A673 (cell line): ENCODE results near the gene GALNT14. TPM values are rescaled to one million over a fixed set of nuclear protein-coding genes. Genes with fewer than 3 reads are reported as not detected.
"Not testable (repeated sequence)": the region's sequence is repeated elsewhere in the genome, so short reads cannot be mapped to it uniquely, and the experiment has no call there.

Source experiments
- BruUV-seq: library from RNA; stranded (reverse); fragments of 400-500 nt; replicated peaks from 2 replicates; lab custom pipeline; 2021; lab: Mats Ljungman, UMichigan
- CTCF ChIA-PET: fragments of 300-600 bp; sonication (Branson Sonifier 250); formaldehyde crosslinking; loops from one replicate; lab custom pipeline; 2022; ENCODE audit warnings: antibody characterized with exemption; lab: Charles Lee
- POLR2A ChIA-PET: fragments of 300-600 bp; sonication (Branson Sonifier 250); formaldehyde crosslinking; loops from one replicate; lab custom pipeline; 2022; ENCODE audit warnings: antibody characterized with exemption; ENCODE audit not compliant: low non-redundant PET; lab: Charles Lee
- DNase-seq: peaks from one replicate; pipeline ENCODE4 v3.0.0-alpha.2; 2015; ENCODE audit warnings: low spot score
- H3K27ac ChIP-seq: fragments of 200-600 bp; sonication (generic); 2 replicates; pipeline ENCODE4 v1.5.1; 2016; ENCODE audit warnings: mixed run types, low read depth, mild to moderate bottlenecking, mixed read lengths, antibody characterized with exemption, low read length; ENCODE audit not compliant: poor library complexity, severe bottlenecking
- H3K27me3 ChIP-seq: fragments of 200-600 bp; sonication (generic); replicated peaks from 2 replicates; pipeline ENCODE4 v1.6.1; 2017; ENCODE audit warnings: mixed run types, low read depth, mild to moderate bottlenecking, mixed read lengths, antibody characterized with exemption, low read length; ENCODE audit not compliant: insufficient read depth, poor library complexity
- H3K36me3 ChIP-seq: fragments of 200-600 bp; sonication (generic); 2 replicates; pipeline ENCODE4 v1.6.1; 2016; ENCODE audit warnings: mixed run types, mild to moderate bottlenecking, mixed read lengths, antibody characterized with exemption, low read length; ENCODE audit not compliant: insufficient read depth, poor library complexity, severe bottlenecking
- H3K4me1 ChIP-seq: fragments of 200-600 bp; sonication (generic); 2 replicates; pipeline ENCODE4 v1.6.1; 2017; ENCODE audit warnings: mixed run types, mild to moderate bottlenecking, mixed read lengths, antibody characterized with exemption, low read length; ENCODE audit not compliant: insufficient read depth, poor library complexity, severe bottlenecking
- H3K4me3 ChIP-seq: fragments of 200-600 bp; sonication (generic); 2 replicates; pipeline ENCODE4 v1.5.1; 2016; ENCODE audit warnings: low read depth, mixed run types, mild to moderate bottlenecking, mixed read lengths, low read length; ENCODE audit not compliant: poor library complexity, severe bottlenecking
- H3K9me3 ChIP-seq: fragments of 200-600 bp; sonication (generic); 2 replicates; pipeline ENCODE4 v1.6.1; 2016; ENCODE audit warnings: mixed run types, low read depth, mild to moderate bottlenecking, mixed read lengths, antibody characterized with exemption, low read length; ENCODE audit not compliant: poor library complexity, severe bottlenecking
- EZH2 ChIP-seq: fragments of 200-600 bp; sonication (generic); IDR thresholded peaks from 2 replicates; pipeline ENCODE4 v1.6.1; 2017; ENCODE audit warnings: borderline replicate concordance, low read depth, mild to moderate bottlenecking, mixed read lengths, antibody characterized with exemption, low read length; ENCODE audit not compliant: poor library complexity, severe bottlenecking
- intact Hi-C: fragments of 100-400 bp; cut with micrococcal nuclease; formaldehyde crosslinking; loops from one replicate; pipeline ENCODE4 v1.10.0; 2022; ENCODE audit not compliant: unreplicated experiment
- total RNA-seq: library from RNA; stranded (reverse); gene quantifications from 2 replicates; pipeline ENCODE4 v1.2.3, GENCODE V29; 2021
- TF ChIP-seq, protein P1 (sequence below): fragments of 300-800, 200-600 bp; sonication (generic); conservative IDR thresholded peaks from 2 replicates; pipeline ENCODE4 v1.5.1; 2017; ENCODE audit warnings: low read depth, mild to moderate bottlenecking, antibody characterized with exemption, low read length, moderate library complexity, mixed read lengths

GALNT14 gene
- total RNA-seq, 1 experiment from 2014 or later = 9.7 TPM

DNA sequence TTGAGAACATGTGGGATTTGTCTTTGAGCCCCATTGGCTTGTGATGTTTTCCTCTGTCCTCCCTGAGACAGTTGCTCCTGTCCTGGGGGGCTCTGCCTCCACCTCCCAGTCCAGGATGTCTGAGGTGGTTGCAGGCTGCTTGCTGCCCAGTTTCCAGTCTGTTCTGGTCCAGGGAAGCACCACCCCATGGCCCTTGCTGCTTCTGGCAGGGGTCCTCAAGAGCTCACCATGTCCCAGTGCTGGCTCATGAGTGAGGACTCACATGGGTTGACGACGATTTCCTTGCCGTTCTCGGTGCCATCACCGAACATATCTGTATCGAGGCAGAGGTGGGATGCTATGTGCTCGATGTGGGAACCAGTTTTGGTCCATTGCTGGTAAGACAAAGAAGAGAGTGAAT, 227.6 kb downstream of the GALNT14 start:
- intact Hi-C loops = no loop called here

DNA sequence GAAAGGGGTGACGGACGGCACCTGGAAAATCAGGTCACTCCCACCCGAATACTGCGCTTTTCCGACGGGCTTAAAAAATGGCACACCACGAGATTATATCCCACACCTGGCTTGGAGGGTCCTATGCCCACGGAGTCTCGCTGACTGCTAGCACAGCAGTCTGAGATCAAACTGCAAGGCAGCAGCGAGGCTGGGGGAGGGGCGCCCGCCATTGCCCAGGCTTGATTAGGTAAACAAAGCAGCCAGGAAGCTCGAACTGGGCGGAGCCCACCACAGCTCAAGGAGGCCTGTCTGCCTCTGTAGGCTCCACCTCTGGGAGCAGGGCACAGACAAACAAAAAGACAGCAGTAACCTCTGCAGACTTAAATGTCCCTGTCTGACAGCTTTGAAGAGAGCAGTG, 233.8 kb downstream of the GALNT14 start:
- H3K36me3 ChIP-seq, DNase-seq, BruUV-seq, H3K4me3 ChIP-seq, intact Hi-C loops, H3K27ac ChIP-seq, H3K27me3 ChIP-seq, CTCF ChIA-PET, H3K9me3 ChIP-seq, POLR2A ChIA-PET, H3K4me1 ChIP-seq: not testable (repeated sequence)

More for the DNA sequence above, 227.6 kb downstream of the GALNT14 start:
- H3K4me3 ChIP-seq = no peak overlapping the region
- no peak for DNase-seq
- TF ChIP-seq, protein P1, sequence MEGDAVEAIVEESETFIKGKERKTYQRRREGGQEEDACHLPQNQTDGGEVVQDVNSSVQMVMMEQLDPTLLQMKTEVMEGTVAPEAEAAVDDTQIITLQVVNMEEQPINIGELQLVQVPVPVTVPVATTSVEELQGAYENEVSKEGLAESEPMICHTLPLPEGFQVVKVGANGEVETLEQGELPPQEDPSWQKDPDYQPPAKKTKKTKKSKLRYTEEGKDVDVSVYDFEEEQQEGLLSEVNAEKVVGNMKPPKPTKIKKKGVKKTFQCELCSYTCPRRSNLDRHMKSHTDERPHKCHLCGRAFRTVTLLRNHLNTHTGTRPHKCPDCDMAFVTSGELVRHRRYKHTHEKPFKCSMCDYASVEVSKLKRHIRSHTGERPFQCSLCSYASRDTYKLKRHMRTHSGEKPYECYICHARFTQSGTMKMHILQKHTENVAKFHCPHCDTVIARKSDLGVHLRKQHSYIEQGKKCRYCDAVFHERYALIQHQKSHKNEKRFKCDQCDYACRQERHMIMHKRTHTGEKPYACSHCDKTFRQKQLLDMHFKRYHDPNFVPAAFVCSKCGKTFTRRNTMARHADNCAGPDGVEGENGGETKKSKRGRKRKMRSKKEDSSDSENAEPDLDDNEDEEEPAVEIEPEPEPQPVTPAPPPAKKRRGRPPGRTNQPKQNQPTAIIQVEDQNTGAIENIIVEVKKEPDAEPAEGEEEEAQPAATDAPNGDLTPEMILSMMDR = no peak
- TF ChIP-seq EZH2 = no peak
- POLR2A ChIA-PET = no interaction called here
- no peaks in the 10 kb centered on the region for H3K4me1 ChIP-seq
- BruUV-seq = no TSS peak
- no peaks in the 10 kb centered on the region for H3K27me3 ChIP-seq
- CTCF ChIA-PET = no interaction called here
- no peak overlapping the region for H3K27ac ChIP-seq
- no peaks in the 10 kb centered on the region for H3K36me3 ChIP-seq
- H3K9me3 ChIP-seq = no peaks in the 10 kb centered on the region

DNA sequence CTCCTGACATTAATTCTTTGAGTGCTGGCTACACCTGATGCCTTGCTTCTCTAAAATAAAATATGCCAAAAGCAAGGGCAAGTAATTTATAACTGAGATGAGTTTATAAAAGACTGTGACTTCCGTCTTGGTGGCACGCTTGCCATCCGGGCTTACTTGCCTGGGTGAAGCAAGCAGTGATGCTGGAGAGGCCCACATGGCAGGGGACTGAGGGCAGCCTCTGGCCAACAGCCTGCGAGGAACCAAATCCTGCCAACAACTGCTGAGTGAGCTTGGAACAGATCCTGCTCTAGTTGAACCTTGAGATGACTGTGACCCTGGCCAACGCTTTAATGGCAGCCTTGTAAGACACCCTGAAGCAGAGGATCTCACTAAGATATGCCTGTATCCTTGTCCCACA, 234.9 kb downstream of the GALNT14 start:
- Histone ChIP-seq H3K4me1 (no peaks in the 10 kb centered on the region), H3K4me3 (no peak overlapping the region), H3K9me3 (no peaks in the 10 kb centered on the region), H3K36me3 (no peaks in the 10 kb centered on the region), H3K27me3 (no peaks in the 10 kb centered on the region), H3K27ac (no peak overlapping the region)
- no TSS peak for BruUV-seq
- intact Hi-C loops = no loop called here
- TF ChIP-seq EZH2 = no peak
- TF ChIP-seq, protein P1 = no peak
- POLR2A ChIA-PET = no interaction called here
- DNase-seq = no peak
- CTCF ChIA-PET = no interaction called here

DNA sequence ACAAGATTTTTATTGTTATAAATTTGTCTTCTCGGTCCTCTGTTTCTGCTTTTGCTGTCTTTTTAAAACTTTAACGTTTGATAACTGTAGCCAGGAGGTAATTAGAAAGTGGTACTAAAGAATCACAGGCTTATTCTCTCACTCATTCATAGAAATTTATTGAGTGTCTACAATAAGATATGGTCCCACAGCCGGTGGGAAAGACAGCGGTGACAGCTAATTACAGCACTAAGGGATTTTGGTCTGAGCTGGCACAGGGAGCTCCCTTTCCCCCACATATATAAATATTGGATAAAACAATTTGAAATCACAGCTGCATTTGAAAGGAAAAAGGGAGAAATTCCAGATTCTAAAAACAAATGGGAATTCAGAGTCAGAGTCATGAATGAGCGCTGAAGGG, 237.9 kb downstream of the GALNT14 start:
- BruUV-seq = no TSS peak
- H3K27ac ChIP-seq = no peak overlapping the region
- no peak for TF ChIP-seq EZH2
- TF ChIP-seq, protein P1 = no peak
- H3K27me3 ChIP-seq = no peaks in the 10 kb centered on the region
- intact Hi-C loops = no loop called here
- DNase-seq = no peak
- ChIA-PET CTCF (no interaction called here), POLR2A (interaction anchor here (0.7 kb wide), 1 partner anchor 214 kb away, joined by 3 read pairs; no protein-coding TSS in a partner anchor)
- no peak overlapping the region for H3K4me3 ChIP-seq
- H3K4me1 ChIP-seq = no peaks in the 10 kb centered on the region
- H3K36me3 ChIP-seq = no peaks in the 10 kb centered on the region
- no peaks in the 10 kb centered on the region for H3K9me3 ChIP-seq
